Rectal smooth muscle tissue (tissue), 1 donor: ENCODE results near the gene KCND3.

Experiments used
- H3K27ac ChIP-seq: one replicate; pipeline ENCODE4 v1.7.0; 2013; ENCODE audit warnings: low read depth, low read length, inconsistent platforms
- H3K27me3 ChIP-seq: one replicate; pipeline ENCODE4 v1.7.0; 2013; ENCODE audit warnings: low read length; ENCODE audit not compliant: control insufficient read depth, insufficient read depth
- H3K36me3 ChIP-seq: one replicate; pipeline ENCODE4 v1.7.0; 2013; ENCODE audit warnings: low read length; ENCODE audit not compliant: control insufficient read depth, insufficient read depth
- H3K4me1 ChIP-seq: one replicate; pipeline ENCODE4 v1.7.0; 2013; ENCODE audit warnings: low read length; ENCODE audit not compliant: control insufficient read depth, insufficient read depth
- H3K4me3 ChIP-seq: one replicate; pipeline ENCODE4 v1.7.0; 2013; ENCODE audit warnings: low read length
- H3K9ac ChIP-seq: one replicate; pipeline ENCODE4 v1.7.0; 2013; ENCODE audit warnings: low read length

KCND3 gene

DNA sequence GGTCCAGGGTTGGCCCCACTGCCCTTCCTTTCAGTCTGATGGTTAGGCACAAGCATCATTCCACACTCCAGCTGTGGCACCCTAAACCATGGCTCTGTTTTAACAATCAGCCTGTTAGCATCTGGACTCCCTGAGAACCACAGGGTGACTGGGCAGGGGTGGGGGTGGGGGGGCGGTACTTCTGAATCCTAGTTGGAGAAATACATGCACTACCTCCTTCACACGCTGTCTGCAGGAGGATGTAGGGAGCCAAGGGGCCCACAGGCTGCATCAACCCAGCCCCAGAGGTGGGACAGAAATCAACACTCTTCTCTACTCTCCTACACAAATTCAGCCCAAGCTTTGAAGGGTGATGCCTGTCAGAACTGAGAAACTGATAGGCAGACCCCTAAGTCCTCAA, 209.9 kb downstream of the KCND3 start:
- Histone ChIP-seq H3K27me3 (no peaks in the 10 kb centered on the region), H3K4me1 (no peaks in the 10 kb centered on the region), H3K27ac (no peak overlapping the region), H3K36me3 (no peaks in the 10 kb centered on the region), H3K9ac (no peak overlapping the region), H3K4me3 (no peak overlapping the region)

GRCh38 chr1:111778541-111779051, 210.9 kb downstream of the KCND3 start:
- no peaks in the 10 kb centered on the region for H3K4me1 ChIP-seq
- H3K36me3 ChIP-seq = no peaks in the 10 kb centered on the region
- no peak overlapping the region for H3K4me3 ChIP-seq
- no peak overlapping the region for H3K9ac ChIP-seq
- H3K27ac ChIP-seq = no peak overlapping the region
- no peaks in the 10 kb centered on the region for H3K27me3 ChIP-seq

- Histone ChIP-seq H3K27me3 (no peaks in the 10 kb centered on the region), H3K36me3 (no peaks in the 10 kb centered on the region), H3K4me3 (no peak overlapping the region), H3K27ac (no peak overlapping the region), H3K4me1 (no peaks in the 10 kb centered on the region), H3K9ac (no peak overlapping the region)
Observed at GRCh38 chr1:111778066-111778465, 211.4 kb downstream of the KCND3 start.

DNA sequence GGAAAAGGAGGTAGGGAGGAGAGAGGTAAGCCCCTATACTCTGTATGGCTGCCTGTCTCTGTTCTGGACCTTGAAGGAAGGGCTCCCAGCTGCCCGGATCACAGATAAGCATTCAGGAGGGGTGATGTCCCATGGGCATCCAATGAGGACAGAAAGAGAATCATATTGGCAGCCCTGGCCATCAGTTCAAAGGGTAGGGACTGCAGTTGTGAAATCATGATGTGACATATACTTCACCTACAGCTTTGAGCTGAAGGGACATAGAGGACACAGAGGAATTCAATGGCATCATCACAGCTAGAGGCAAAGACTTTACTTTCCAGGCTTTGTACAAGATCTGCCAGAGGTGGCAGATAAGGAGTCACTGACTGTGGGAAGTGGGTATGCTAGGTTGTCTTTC, 212.2 kb downstream of the KCND3 start:
- no peaks in the 10 kb centered on the region for H3K27me3 ChIP-seq

GRCh38 chr1:111776861-111777260, 212.6 kb downstream of the KCND3 start:
- Histone ChIP-seq H3K36me3 (no peaks in the 10 kb centered on the region), H3K27ac (no peak overlapping the region), H3K27me3 (no peaks in the 10 kb centered on the region), H3K9ac (no peak overlapping the region), H3K4me1 (no peaks in the 10 kb centered on the region), H3K4me3 (no peak overlapping the region)

More for the DNA sequence above, 212.2 kb downstream of the KCND3 start:
- Histone ChIP-seq H3K9ac (no peak overlapping the region), H3K36me3 (no peaks in the 10 kb centered on the region), H3K4me1 (no peaks in the 10 kb centered on the region), H3K27ac (no peak overlapping the region), H3K4me3 (no peak overlapping the region)

GRCh38 chr1:111776391-111776790, 213.1 kb downstream of the KCND3 start:
- H3K27ac ChIP-seq = no peak overlapping the region
- H3K4me1 ChIP-seq = no peaks in the 10 kb centered on the region
- no peak overlapping the region for H3K9ac ChIP-seq
- no peaks in the 10 kb centered on the region for H3K27me3 ChIP-seq
- no peak overlapping the region for H3K4me3 ChIP-seq
- no peaks in the 10 kb centered on the region for H3K36me3 ChIP-seq

GRCh38 chr1:111775966-111776365, 213.5 kb downstream of the KCND3 start:
- Histone ChIP-seq H3K27me3 (no peaks in the 10 kb centered on the region), H3K9ac (no peak overlapping the region), H3K4me3 (no peak overlapping the region), H3K27ac (no peak overlapping the region), H3K36me3 (no peaks in the 10 kb centered on the region), H3K4me1 (no peaks in the 10 kb centered on the region)

DNA sequence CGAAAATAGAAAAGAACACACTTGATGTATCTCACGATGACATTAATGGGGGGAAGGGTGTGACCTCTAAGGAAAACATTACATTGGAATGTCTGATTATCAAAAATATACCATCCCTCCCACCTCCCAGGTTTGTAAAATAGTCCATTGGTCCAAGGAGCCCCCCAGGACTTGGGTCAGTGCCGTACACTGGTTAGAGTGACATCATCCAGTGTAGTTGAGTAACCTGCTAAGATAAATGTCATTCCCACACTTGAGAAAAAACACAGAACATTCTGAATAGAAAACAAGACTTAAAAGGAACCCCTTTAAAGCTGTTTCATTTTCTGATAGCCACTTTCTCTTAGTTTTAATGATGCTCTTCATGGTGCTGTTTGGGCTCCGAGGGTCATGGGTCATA, 218.6 kb downstream of the KCND3 start:
- no peaks in the 10 kb centered on the region for H3K27me3 ChIP-seq
- H3K36me3 ChIP-seq = peaks cover 1% of the 10 kb centered on the region
- H3K9ac ChIP-seq = no peak overlapping the region
- H3K4me3 ChIP-seq = no peak overlapping the region
- H3K27ac ChIP-seq = no peak overlapping the region
- no peaks in the 10 kb centered on the region for H3K4me1 ChIP-seq

DNA sequence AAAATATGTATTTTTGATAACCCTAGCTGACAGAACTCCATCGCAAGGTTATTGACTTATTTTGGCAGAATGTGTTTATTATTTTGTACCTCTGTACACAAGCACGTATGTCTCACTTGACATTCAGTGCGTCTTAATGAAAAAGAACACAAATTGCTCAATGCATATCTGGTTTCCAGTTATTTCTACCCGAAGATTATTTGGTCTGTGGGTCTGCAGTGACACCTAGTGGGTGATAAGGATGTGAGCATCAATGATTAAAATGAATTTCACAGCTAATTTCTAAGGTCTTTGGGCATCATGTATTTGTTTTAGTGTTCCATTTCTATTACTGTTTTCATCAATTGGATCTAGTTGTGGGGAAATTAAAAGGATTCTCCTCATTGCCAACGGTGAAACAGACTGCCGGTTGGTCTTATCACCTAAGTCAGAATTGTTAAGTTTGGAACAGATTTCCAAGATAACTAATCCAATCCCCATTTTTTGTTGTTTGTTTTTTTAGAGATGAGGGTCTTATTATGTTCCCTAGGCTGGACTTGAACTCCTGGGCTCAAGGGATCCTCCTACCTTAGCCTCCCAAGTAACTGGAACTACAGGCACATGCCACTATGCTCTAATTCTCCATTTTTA, 219.8 kb downstream of the KCND3 start:
- H3K4me1 ChIP-seq = no peaks in the 10 kb centered on the region
- H3K4me3 ChIP-seq = no peak overlapping the region
- H3K27ac ChIP-seq = no peak overlapping the region
- H3K9ac ChIP-seq = no peak overlapping the region
- H3K36me3 ChIP-seq = peaks cover 2% of the 10 kb centered on the region
- H3K27me3 ChIP-seq = no peaks in the 10 kb centered on the region

GRCh38 chr1:111768625-111769024, 220.8 kb downstream of the KCND3 start:
- Histone ChIP-seq H3K27me3 (no peaks in the 10 kb centered on the region), H3K27ac (no peak overlapping the region), H3K36me3 (peaks cover 4% of the 10 kb centered on the region), H3K4me1 (no peaks in the 10 kb centered on the region), H3K9ac (no peak overlapping the region), H3K4me3 (no peak overlapping the region)

- Histone ChIP-seq H3K4me1 (no peaks in the 10 kb centered on the region), H3K9ac (no peak overlapping the region), H3K4me3 (no peak overlapping the region), H3K36me3 (peaks cover 6% of the 10 kb centered on the region), H3K27ac (no peak overlapping the region), H3K27me3 (no peaks in the 10 kb centered on the region)
Observed at GRCh38 chr1:111768023-111768422, 221.4 kb downstream of the KCND3 start.

DNA sequence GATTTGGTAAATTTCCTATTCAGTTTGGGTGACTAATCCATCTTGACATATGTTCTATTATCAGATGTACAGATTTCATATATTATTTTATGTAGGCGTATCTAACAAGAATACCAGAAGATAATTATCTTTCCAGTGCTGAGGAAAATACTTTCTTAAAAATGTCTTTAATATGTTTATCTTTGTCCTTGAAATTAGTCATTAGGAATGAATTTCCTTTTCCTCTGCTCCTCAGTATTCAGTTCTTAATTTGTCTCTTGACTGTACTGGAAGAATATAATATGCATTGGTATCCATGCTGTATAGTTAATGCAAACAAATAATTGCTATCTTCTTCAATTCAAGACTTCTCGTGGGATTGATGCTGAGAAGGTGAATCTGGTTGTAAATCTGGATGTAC, 227.1 kb downstream of the KCND3 start:
- Histone ChIP-seq H3K9ac (no peak overlapping the region), H3K36me3 (peaks cover 6% of the 10 kb centered on the region), H3K4me3 (no peak overlapping the region), H3K27ac (no peak overlapping the region), H3K4me1 (no peaks in the 10 kb centered on the region), H3K27me3 (no peaks in the 10 kb centered on the region)

DNA sequence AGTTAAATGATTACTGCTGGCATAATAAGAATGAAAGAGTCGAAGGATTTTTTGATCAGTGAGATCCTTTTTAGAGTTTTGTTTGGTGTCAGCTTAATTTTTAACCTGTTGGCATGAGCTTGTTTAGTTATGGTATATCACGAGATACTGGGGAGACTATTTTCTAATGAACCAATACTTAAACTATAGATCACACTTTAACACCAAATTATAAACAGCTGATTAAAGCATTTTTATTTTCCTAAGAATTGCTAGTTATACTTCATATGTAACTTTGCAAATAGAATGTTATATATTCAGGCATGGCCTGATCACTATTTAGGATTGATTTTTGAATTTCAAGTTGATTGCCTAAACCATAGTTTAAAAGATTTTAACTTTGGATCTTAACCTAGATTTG, 227.8 kb downstream of the KCND3 start:
- peaks cover 6% of the 10 kb centered on the region for H3K36me3 ChIP-seq
- no peaks in the 10 kb centered on the region for H3K27me3 ChIP-seq
- no peak overlapping the region for H3K27ac ChIP-seq
- H3K4me1 ChIP-seq = no peaks in the 10 kb centered on the region
- no peak overlapping the region for H3K9ac ChIP-seq
- H3K4me3 ChIP-seq = no peak overlapping the region
